Stomach (tissue), 4 donors: ENCODE data around the gene PKP1.

Experiments used
- EP300 ChIP-seq: sonication (generic); formaldehyde crosslinking; IDR thresholded peaks from one replicate; pipeline ENCODE4 v1.6.1; 2017; ENCODE audit warnings: antibody characterized with exemption
- POLR2A ChIP-seq, 4 donors: fragments of 450-650 bp; IDR thresholded peaks; one replicate each; pipeline ENCODE4 v1.6.1; 2016; ENCODE audit warnings: antibody characterized with exemption in 4 of 4, control low read depth in 2 of 4, mild to moderate bottlenecking in 1 of 4, moderate library complexity in 1 of 4
- TF ChIP-seq, protein P1 (sequence below), 7 experiments: fragments of 450-650 bp in 4 of 7; fragments of 200-600 bp in 3 of 7; sonication (generic) in 3 of 7; IDR thresholded peaks; one replicate each; pipeline ENCODE4 v1.5.1; 2016 to 2019; ENCODE audit warnings: antibody characterized with exemption in 7 of 7, control low read depth in 2 of 7, mild to moderate bottlenecking in 1 of 7

DNA sequence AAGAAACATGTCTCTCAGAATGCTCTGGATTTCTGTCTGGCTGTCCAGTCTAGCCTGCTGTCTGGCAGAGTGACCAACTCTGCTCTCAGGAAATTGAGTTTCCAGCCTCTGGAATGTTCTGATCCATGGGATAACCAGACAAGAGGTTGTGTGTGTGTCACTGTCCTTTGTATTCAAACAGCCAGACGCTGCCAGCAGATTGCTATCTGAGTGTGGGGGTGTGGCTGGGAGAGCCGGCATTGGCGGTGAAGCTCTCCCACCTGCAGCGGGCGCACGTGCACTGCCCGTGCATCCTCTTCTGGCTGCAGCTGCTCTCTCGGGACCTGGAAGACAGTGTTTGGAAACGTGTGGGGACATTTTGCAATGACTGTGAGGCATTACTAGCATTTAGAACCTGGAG is 26.1 kb downstream of the PKP1 start:
- TF ChIP-seq, protein P1, sequence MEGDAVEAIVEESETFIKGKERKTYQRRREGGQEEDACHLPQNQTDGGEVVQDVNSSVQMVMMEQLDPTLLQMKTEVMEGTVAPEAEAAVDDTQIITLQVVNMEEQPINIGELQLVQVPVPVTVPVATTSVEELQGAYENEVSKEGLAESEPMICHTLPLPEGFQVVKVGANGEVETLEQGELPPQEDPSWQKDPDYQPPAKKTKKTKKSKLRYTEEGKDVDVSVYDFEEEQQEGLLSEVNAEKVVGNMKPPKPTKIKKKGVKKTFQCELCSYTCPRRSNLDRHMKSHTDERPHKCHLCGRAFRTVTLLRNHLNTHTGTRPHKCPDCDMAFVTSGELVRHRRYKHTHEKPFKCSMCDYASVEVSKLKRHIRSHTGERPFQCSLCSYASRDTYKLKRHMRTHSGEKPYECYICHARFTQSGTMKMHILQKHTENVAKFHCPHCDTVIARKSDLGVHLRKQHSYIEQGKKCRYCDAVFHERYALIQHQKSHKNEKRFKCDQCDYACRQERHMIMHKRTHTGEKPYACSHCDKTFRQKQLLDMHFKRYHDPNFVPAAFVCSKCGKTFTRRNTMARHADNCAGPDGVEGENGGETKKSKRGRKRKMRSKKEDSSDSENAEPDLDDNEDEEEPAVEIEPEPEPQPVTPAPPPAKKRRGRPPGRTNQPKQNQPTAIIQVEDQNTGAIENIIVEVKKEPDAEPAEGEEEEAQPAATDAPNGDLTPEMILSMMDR (IDR thresholded peaks at IDR 0.05): no peak
- no peak for TF ChIP-seq POLR2A (IDR thresholded peaks at IDR 0.05)
- TF ChIP-seq EP300: no peak
